GM19193 (cell line): ENCODE results near the gene OAF.

Experiments
- POLR2A ChIP-seq: IDR thresholded peaks from 4 replicates; pipeline ENCODE4 v1.6.1; 2011; ENCODE audit not compliant: insufficient read depth, insufficient read length; ENCODE audit errors: extremely low read depth

OAF gene

GRCh38 chr11:120210626-120211521 is at the start of gene OAF:
OAF (plus strand) TSS chr11:120211032; CDS start chr11:120211280, 248 bp downstream.
- peak; percentile 47 for TF ChIP-seq POLR2A

- TF ChIP-seq POLR2A = no peak
These were observed 43.2 kb upstream of the OAF start for GRCh38 chr11:120167659-120168058.

GRCh38 chr11:120168108-120168959 is 42.5 kb upstream of the OAF start:
- no peak for TF ChIP-seq POLR2A

- TF ChIP-seq POLR2A = no peak
These were observed 41.7 kb upstream of the OAF start for GRCh38 chr11:120168960-120169681.

- no peak for TF ChIP-seq POLR2A
These were observed 40.7 kb upstream of the OAF start for GRCh38 chr11:120169981-120170698.

- TF ChIP-seq POLR2A = no peak
These were observed 40.0 kb upstream of the OAF start for GRCh38 chr11:120170741-120171261.

- no peak for TF ChIP-seq POLR2A
These were observed 38.5 kb upstream of the OAF start for GRCh38 chr11:120172054-120172911.

GRCh38 chr11:120173019-120173705 is 37.7 kb upstream of the OAF start:
- no peak for TF ChIP-seq POLR2A

- TF ChIP-seq POLR2A = no peak
These were observed 37.0 kb upstream of the OAF start for GRCh38 chr11:120173807-120174206.

- TF ChIP-seq POLR2A = no peak
These were observed 36.0 kb upstream of the OAF start for GRCh38 chr11:120174866-120175265.

GRCh38 chr11:120178561-120179056 is 32.2 kb upstream of the OAF start:
- TF ChIP-seq POLR2A = no peak

GRCh38 chr11:120179057-120179672 is 31.7 kb upstream of the OAF start:
- no peak for TF ChIP-seq POLR2A

- no peak for TF ChIP-seq POLR2A
These were observed 30.1 kb upstream of the OAF start for GRCh38 chr11:120180551-120181232.
